ENCODE results near the gene CELF4. TPM values are rescaled to one million over a fixed set of nuclear protein-coding genes. Genes with fewer than 3 reads are reported as not detected.

Gene CELF4
- total and polyA plus RNA-seq, 2 of the 4 experiments (the other 2 are of a cell fraction): not detected

- H3K14ac ChIP-seq (replicated peaks; ENCODE audit: low read depth, low read length): no peak overlapping the region
- ChIA-PET POLR2A (ENCODE audit: unreplicated experiment) (no interaction called here), CTCF (no interaction called here)
- DNase-seq (no peak), ATAC-seq (ENCODE audit: low read depth) (no peak)
- H2AK9ac ChIP-seq (replicated peaks; ENCODE audit: low read depth, low read length, poor library complexity): no peak overlapping the region
- H3K27me3 ChIP-seq (ENCODE audit: control insufficient read depth, insufficient read depth, low read length): peaks cover 14% of the 10 kb centered on the region
- BruUV-seq (replicated peaks): no TSS peak
- no peak overlapping the region for H3K4me3 ChIP-seq (ENCODE audit: insufficient read depth, low read depth, low read length)
- H2BK120ac ChIP-seq (ENCODE audit: low read depth, low read length): no peak overlapping the region
- no peak overlapping the region for H2BK15ac ChIP-seq (ENCODE audit: low read depth, low read length)
- no CpG with 5 or more reads among the region's 8 CpGs for WGBS, 2 experiments (ENCODE audit: extremely low coverage in 2 of 2, insufficient read length in 1 of 2)
- no peaks in the 10 kb centered on the region; the same call in 1 of the 2 replicates for H3K4me1 ChIP-seq (ENCODE audit: control insufficient read depth, insufficient read depth, low read length)
- H3K27ac ChIP-seq (ENCODE audit: insufficient read depth, low read length): no peak overlapping the region
- no peak overlapping the region for H3K23ac ChIP-seq (ENCODE audit: low read depth, low read length)
- H2BK20ac ChIP-seq (ENCODE audit: low read depth, low read length): no peak overlapping the region
- dilution Hi-C loops (cut with HindIII; ENCODE audit: low sequenced_read_pairs, unreplicated experiment): no loop called here
- no peak overlapping the region for H4K5ac ChIP-seq (ENCODE audit: low read depth, low read length)
- H2BK5ac ChIP-seq (ENCODE audit: low read depth, low read length, poor library complexity, severe bottlenecking): no peak overlapping the region
- H4K8ac ChIP-seq (ENCODE audit: low read depth in 2 of 2, low read length in 2 of 2): no peak overlapping the region
- no peaks in the 10 kb centered on the region for H3K36me3 ChIP-seq (ENCODE audit: control insufficient read depth, insufficient read depth, low read length)
- no peak overlapping the region for H3K56ac ChIP-seq (ENCODE audit: extremely low read depth, insufficient read depth, low read length)
- no peaks in the 10 kb centered on the region for H3K79me1 ChIP-seq (ENCODE audit: low read depth in 1 of 2, low read length in 2 of 2)
- H2AK5ac ChIP-seq (ENCODE audit: low read depth, low read length): no peak overlapping the region
- no peaks in the 10 kb centered on the region for H3K9me1 ChIP-seq (ENCODE audit: insufficient read depth, low read length)
- no peaks in the 10 kb centered on the region; the same call in 1 of the 2 replicates for H3K9me3 ChIP-seq (ENCODE audit: control insufficient read depth, insufficient read depth, low read length)
- in situ Hi-C loops (cut with MboI; ENCODE audit: low sequenced_read_pairs): no loop called here
- H3K9ac ChIP-seq (ENCODE audit: low read depth, low read length): no peak overlapping the region
- no peak overlapping the region for H3K4me2 ChIP-seq (ENCODE audit: low read depth, low read length)
- H3K18ac ChIP-seq (ENCODE audit: low read depth, low read length): no peak overlapping the region
- no peak overlapping the region for H3K4ac ChIP-seq (ENCODE audit: low read depth, low read length)
- TF ChIP-seq USF2 (IDR thresholded peaks at IDR 0.05; ENCODE audit: low read depth, low read length): no peak
- no peak for TF ChIP-seq RAD21 (IDR thresholded peaks at IDR 0.05; ENCODE audit: low read length)
- no peak for TF ChIP-seq RFX5 (IDR thresholded peaks at IDR 0.05; ENCODE audit: low read depth, low read length)
- TF ChIP-seq MAZ (IDR thresholded peaks at IDR 0.05; ENCODE audit: borderline replicate concordance, low read depth, low read length): no peak
- TF ChIP-seq POLR2A (IDR thresholded peaks at IDR 0.05; ENCODE audit: low read depth, low read length): no peak
- TF ChIP-seq, protein P1, sequence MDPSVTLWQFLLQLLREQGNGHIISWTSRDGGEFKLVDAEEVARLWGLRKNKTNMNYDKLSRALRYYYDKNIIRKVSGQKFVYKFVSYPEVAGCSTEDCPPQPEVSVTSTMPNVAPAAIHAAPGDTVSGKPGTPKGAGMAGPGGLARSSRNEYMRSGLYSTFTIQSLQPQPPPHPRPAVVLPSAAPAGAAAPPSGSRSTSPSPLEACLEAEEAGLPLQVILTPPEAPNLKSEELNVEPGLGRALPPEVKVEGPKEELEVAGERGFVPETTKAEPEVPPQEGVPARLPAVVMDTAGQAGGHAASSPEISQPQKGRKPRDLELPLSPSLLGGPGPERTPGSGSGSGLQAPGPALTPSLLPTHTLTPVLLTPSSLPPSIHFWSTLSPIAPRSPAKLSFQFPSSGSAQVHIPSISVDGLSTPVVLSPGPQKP (IDR thresholded peaks at IDR 0.05; ENCODE audit: borderline replicate concordance, low read depth, low read length): no peak
- TF ChIP-seq CTCF (conservative IDR thresholded peaks at IDR 0.05; ENCODE audit: low read depth, low read length): no peak
- TF ChIP-seq BHLHE40 (IDR thresholded peaks at IDR 0.05; ENCODE audit: low read depth, low read length): no peak
- no peak for TF ChIP-seq SMC3 (IDR thresholded peaks at IDR 0.05; ENCODE audit: low read depth, low read length)
- TF ChIP-seq CEBPB (IDR thresholded peaks at IDR 0.05; ENCODE audit: low read depth, low read length): no peak
- no peak for TF ChIP-seq MXI1 (IDR thresholded peaks at IDR 0.05; ENCODE audit: borderline replicate concordance, low read depth, low read length)
- no peak for TF ChIP-seq NFE2L2 (IDR thresholded peaks at IDR 0.05; ENCODE audit: low read depth, low read length)
- TF ChIP-seq FOS (IDR thresholded peaks at IDR 0.05; ENCODE audit: low read depth, low read length): no peak
- no peak for TF ChIP-seq MAFK (IDR thresholded peaks at IDR 0.05; ENCODE audit: low read depth, low read length)
- no peak for TF ChIP-seq CHD1 (IDR thresholded peaks at IDR 0.05; ENCODE audit: low read depth, low read length)
- no peak for TF ChIP-seq RCOR1 (IDR thresholded peaks at IDR 0.05; ENCODE audit: insufficient replicate concordance, low read length)
- intact Hi-C loops (cut with micrococcal nuclease): no loop called here
- H2AFZ ChIP-seq (replicated peaks; ENCODE audit: low read length, poor library complexity): no peak overlapping the region
- no peak overlapping the region for H4K91ac ChIP-seq (ENCODE audit: insufficient read depth, low read depth, low read length)
- no peaks in the 10 kb centered on the region for H4K20me1 ChIP-seq (ENCODE audit: insufficient read depth, low read length)
Measured at GRCh38 chr18:37412829-37413228, 152.8 kb downstream of the CELF4 start.
